Chondrocyte (in vitro differentiated cells): ENCODE data around the gene ADAD2. TPM values are rescaled to one million over a fixed set of nuclear protein-coding genes. Genes with fewer than 3 reads are reported as not detected.
"Not testable (repeated sequence)": the region's sequence is repeated elsewhere in the genome, so short reads cannot be mapped to it uniquely, and the experiment has no call there.

ENCODE experiments used
- DNase-seq: peaks from one replicate; pipeline ENCODE4 v3.0.0; 2021; ENCODE audit warnings: mixed read lengths, low spot score
- H3K27ac Mint-ChIP-seq: one replicate; pipeline ENCODE4 v1.8.0; 2021; ENCODE audit warnings: mild to moderate bottlenecking, moderate library complexity, mixed read lengths; ENCODE audit not compliant: unreplicated experiment
- H3K27me3 Mint-ChIP-seq: 2 replicates; pipeline ENCODE4 v1.8.0; 2021; ENCODE audit warnings: low read depth, mixed read lengths
- H3K36me3 Mint-ChIP-seq: 2 replicates; pipeline ENCODE4 v1.8.0; 2021; ENCODE audit warnings: low read depth, mixed read lengths
- H3K4me1 Mint-ChIP-seq: 2 replicates; pipeline ENCODE4 v1.8.0; 2021; ENCODE audit warnings: low read depth, mild to moderate bottlenecking, mixed read lengths
- H3K4me3 Mint-ChIP-seq: one replicate; pipeline ENCODE4 v1.8.0; 2021; ENCODE audit warnings: mild to moderate bottlenecking, moderate library complexity, mixed read lengths; ENCODE audit not compliant: unreplicated experiment
- H3K9me3 Mint-ChIP-seq: 2 replicates; pipeline ENCODE4 v1.8.0; 2021; ENCODE audit warnings: low read depth, mixed read lengths
- total RNA-seq: library from RNA; stranded (reverse); gene quantifications from 3 replicates; pipeline ENCODE4 v1.2.1, GENCODE V29; 2021
- TF ChIP-seq, protein P1 (sequence below): fragments of 200-600 bp; sonication (generic); IDR thresholded peaks from 2 replicates; pipeline ENCODE4 v1.5.0; 2021; ENCODE audit warnings: antibody characterized with exemption, mild to moderate bottlenecking, moderate library complexity

The ADAD2 gene
- total RNA-seq, 1 donor from 2014 or later = not detected

DNA sequence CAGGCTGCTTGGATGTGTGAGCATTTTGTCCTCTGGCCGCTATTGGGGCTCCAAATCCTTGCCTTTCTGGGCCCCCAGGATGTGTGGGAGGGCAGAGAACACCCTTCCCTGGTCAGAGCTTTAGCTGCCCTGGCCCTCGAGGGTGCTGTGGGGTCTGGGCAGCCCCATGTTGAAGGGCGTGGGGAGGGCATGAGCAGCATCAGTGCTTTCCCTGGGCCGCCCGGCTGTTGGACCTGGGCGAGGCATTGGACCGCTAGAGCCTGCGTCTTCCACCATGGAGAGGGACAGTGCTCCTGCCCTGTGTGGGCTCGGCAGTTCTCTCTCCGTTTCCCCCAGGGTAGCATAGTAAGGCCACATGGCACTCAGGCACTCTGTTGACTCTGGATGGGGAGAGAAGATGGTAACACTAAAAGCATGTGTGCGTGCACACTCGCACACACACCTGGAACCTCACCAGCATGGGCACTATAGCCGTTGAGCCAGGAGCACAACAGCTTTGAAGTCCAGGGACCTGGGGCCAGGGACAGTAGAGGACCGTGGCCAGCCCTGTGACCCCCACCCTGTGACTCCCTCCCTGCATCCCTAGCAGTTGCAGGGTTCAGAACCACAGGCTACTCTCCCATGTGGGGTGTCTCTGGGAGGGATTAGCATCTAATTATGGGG is 6.6 kb downstream of the ADAD2 start:
- TF ChIP-seq, protein P1, sequence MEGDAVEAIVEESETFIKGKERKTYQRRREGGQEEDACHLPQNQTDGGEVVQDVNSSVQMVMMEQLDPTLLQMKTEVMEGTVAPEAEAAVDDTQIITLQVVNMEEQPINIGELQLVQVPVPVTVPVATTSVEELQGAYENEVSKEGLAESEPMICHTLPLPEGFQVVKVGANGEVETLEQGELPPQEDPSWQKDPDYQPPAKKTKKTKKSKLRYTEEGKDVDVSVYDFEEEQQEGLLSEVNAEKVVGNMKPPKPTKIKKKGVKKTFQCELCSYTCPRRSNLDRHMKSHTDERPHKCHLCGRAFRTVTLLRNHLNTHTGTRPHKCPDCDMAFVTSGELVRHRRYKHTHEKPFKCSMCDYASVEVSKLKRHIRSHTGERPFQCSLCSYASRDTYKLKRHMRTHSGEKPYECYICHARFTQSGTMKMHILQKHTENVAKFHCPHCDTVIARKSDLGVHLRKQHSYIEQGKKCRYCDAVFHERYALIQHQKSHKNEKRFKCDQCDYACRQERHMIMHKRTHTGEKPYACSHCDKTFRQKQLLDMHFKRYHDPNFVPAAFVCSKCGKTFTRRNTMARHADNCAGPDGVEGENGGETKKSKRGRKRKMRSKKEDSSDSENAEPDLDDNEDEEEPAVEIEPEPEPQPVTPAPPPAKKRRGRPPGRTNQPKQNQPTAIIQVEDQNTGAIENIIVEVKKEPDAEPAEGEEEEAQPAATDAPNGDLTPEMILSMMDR = no peak
- Mint-ChIP-seq H3K27me3 (peaks cover 46% of the 10 kb centered on the region), H3K27ac (no peak overlapping the region), H3K4me1 (peaks cover 13% of the 10 kb centered on the region), H3K9me3 (no peaks in the 10 kb centered on the region), H3K4me3 (no peak overlapping the region), H3K36me3 (no peaks in the 10 kb centered on the region)
- no peak for DNase-seq

DNA sequence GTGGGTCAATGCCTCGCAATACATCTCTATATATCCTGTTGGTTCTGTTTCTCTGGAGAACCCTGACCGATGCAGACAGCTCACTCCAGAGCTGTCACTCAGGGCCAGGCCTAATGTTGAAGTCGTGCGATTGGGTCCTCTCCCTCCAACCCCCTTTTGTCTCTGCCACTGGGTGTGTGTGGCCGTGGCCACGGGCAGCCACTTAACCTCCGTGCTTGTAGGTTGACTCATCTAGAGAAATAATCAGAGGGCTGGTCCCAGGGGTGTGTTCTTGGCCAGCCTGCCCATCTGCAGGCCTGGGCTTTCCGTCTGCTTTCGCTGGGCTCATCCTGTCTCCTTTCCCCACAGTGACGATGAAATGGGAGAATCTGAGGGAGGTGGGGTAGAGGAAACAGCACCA is 7.4 kb downstream of the ADAD2 start:
- H3K4me1 Mint-ChIP-seq = peaks cover 13% of the 10 kb centered on the region
- peaks cover 41% of the 10 kb centered on the region for H3K27me3 Mint-ChIP-seq
- H3K4me3 Mint-ChIP-seq = no peak overlapping the region
- no peaks in the 10 kb centered on the region for H3K36me3 Mint-ChIP-seq
- H3K9me3 Mint-ChIP-seq = no peaks in the 10 kb centered on the region
- DNase-seq = no peak
- TF ChIP-seq, protein P1 = no peak
- no peak overlapping the region for H3K27ac Mint-ChIP-seq

DNA sequence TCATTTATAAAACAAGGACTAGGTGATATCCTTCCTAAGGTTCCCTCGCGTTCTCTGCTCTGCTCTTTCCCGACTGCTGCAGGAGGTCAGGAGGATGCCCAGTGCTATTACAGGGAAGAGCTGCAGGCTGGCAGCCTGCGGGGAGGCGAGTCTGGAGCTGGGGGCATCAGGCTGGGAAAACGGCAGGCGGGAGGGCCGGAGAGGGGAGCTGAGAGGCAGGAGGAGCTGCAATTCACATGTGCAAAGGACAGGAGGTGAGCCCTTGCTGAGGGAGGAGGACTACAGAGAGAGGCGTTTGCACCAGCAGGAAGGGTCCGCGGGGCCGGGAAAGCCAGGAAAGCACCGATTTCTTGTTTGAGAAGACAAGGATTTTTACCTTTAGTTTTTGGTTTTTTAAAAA is 8.1 kb downstream of the ADAD2 start:
- Mint-ChIP-seq H3K36me3 (no peaks in the 10 kb centered on the region), H3K4me3 (no peak overlapping the region), H3K27me3 (peaks cover 38% of the 10 kb centered on the region), H3K9me3 (no peaks in the 10 kb centered on the region), H3K27ac (no peak overlapping the region), H3K4me1 (peaks cover 13% of the 10 kb centered on the region)
- TF ChIP-seq, protein P1 = no peak
- no peak for DNase-seq

DNA sequence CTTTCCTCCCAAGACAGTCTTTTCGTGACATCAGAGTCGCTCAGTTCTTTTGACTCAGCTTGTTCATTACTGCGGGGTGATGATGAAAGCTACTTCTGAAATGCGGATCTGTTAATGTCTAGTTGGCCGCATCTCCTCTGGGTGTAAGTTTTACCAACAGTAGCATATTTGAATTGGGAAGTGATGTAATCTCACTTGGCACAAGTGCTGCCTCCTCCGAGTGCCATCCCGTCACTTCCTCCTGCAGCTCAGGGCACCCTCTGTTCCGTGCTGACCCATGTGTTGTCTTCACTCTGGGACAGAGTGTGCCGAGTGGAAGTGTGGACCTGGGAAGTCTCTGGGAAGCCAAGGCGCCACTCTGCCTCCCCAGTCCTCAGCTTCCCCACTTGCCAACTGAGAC is 8.9 kb downstream of the ADAD2 start:
- Mint-ChIP-seq H3K27me3 (peaks cover 33% of the 10 kb centered on the region), H3K9me3 (no peaks in the 10 kb centered on the region), H3K27ac (no peak overlapping the region), H3K36me3 (no peaks in the 10 kb centered on the region), H3K4me1 (peaks cover 13% of the 10 kb centered on the region), H3K4me3 (no peak overlapping the region)
- no peak for DNase-seq
- TF ChIP-seq, protein P1 = no peak

DNA sequence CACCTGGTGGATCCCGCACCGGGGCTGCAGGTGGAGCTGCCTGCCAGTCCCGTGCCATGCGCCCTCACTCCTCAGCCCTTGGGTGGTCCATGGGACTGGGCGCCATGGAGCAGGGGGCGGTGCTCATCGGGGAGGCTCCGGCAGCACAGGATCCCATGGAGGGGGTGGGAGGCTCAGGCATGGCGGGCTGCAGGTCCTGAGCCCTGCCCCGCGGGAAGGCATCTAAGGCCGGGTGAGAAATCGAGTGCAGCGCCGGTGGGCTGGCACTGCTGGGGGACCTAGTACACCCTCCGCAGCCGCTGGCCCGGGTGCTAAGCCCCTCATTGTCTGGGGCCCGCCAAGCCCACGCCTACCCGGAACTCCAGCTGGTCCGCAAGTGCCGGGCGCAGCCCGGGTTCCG is 13.6 kb downstream of the ADAD2 start:
- not testable (repeated sequence) for DNase-seq, H3K9me3 Mint-ChIP-seq, H3K27ac Mint-ChIP-seq, H3K4me3 Mint-ChIP-seq, H3K36me3 Mint-ChIP-seq, H3K4me1 Mint-ChIP-seq
- peaks cover 51% of the 10 kb centered on the region for H3K27me3 Mint-ChIP-seq

DNA sequence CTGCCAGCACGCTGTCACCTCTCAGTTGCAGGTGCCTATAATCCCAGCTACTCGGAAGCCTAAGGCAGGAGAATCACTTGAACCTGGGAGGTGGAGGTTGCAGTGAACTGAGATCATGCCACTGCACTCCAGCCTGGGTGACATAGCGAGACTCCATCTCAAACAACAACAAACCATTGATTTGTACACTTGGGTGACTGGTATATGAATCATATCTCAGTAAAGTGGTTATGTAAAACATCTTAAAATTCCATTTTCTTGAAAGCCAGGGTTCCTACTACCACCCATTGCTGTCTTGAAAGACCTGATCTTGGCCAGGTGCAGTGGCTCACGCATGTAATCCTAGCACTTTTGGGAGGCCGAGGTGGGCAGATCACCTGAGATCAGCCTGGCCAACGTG is 14.2 kb downstream of the ADAD2 start:
- DNase-seq, H3K9me3 Mint-ChIP-seq, H3K36me3 Mint-ChIP-seq, H3K27ac Mint-ChIP-seq, H3K4me3 Mint-ChIP-seq, H3K4me1 Mint-ChIP-seq: not testable (repeated sequence)
- peaks cover 45% of the 10 kb centered on the region for H3K27me3 Mint-ChIP-seq
